GM04504 (cell line): ENCODE measurements around the gene CLDN4.
"Not testable (repeated sequence)": the region's sequence is repeated elsewhere in the genome, so short reads cannot be mapped to it uniquely, and the experiment has no call there.

Experiments
- DNase-seq: peaks from one replicate; pipeline ENCODE4 v3.0.0-alpha.2; 2012; ENCODE audit warnings: low read depth

Gene CLDN4

GRCh38 chr7:73842067-73842976 lies 11.5 kb downstream of the CLDN4 start, which contains the start of gene METTL27:
Gene METTL27 (minus strand): TSS chr7:73842516. CDS start chr7:73842140, 376 bp downstream.
- DNase-seq = peak; percentile 84

- DNase-seq = no peak
These were observed 13.3 kb downstream of the CLDN4 start for GRCh38 chr7:73844131-73844547.

- DNase-seq = peak; percentile 59
These were observed 14.2 kb downstream of the CLDN4 start for GRCh38 chr7:73844848-73845460.

- DNase-seq = not testable (repeated sequence)
These were observed 15.0 kb downstream of the CLDN4 start for GRCh38 chr7:73845701-73846195.

GRCh38 chr7:73847941-73848723 lies 17.3 kb downstream of the CLDN4 start:
- DNase-seq = no peak

- peak; percentile 98 for DNase-seq
These were observed 20.0 kb downstream of the CLDN4 start for GRCh38 chr7:73850781-73851207.

GRCh38 chr7:73851410-73852338 lies 20.9 kb downstream of the CLDN4 start:
- peak; percentile 95 for DNase-seq

GRCh38 chr7:73852500-73852899 lies 21.7 kb downstream of the CLDN4 start:
- no peak for DNase-seq

- no peak for DNase-seq
These were observed 26.1 kb downstream of the CLDN4 start for GRCh38 chr7:73856941-73857340.

- DNase-seq = no peak
These were observed 28.0 kb downstream of the CLDN4 start for GRCh38 chr7:73858807-73859206.

- DNase-seq = no peak
These were observed 30.1 kb downstream of the CLDN4 start, which contains the start of gene TMEM270 for GRCh38 chr7:73860859-73861258. Gene TMEM270 (plus strand): TSS chr7:73861159. CDS start chr7:73861195, 36 bp downstream.

GRCh38 chr7:73861305-73861704 lies 30.5 kb downstream of the CLDN4 start:
- no peak for DNase-seq

GRCh38 chr7:73864981-73865711 lies 34.4 kb downstream of the CLDN4 start:
- no peak for DNase-seq

GRCh38 chr7:73865738-73866445 lies 35.1 kb downstream of the CLDN4 start:
- DNase-seq = peak; percentile 34

GRCh38 chr7:73866446-73866767 lies 35.6 kb downstream of the CLDN4 start:
- DNase-seq = no peak

- no peak for DNase-seq
These were observed 38.4 kb downstream of the CLDN4 start for GRCh38 chr7:73869011-73869798.

- DNase-seq = no peak
These were observed 39.3 kb downstream of the CLDN4 start for GRCh38 chr7:73870041-73870492.

- no peak for DNase-seq
These were observed 40.6 kb downstream of the CLDN4 start for GRCh38 chr7:73871163-73872011.
